Suprapubic skin (tissue), 4 donors: Measurements from ENCODE around the gene OTUD5. TPM values are rescaled to one million over a fixed set of nuclear protein-coding genes. Genes with fewer than 3 reads are reported as not detected.

Experiments
- DNase-seq, 2 donors: peaks; one replicate each; pipeline ENCODE4 v3.0.0-alpha.2; 2019; ENCODE audit warnings: low spot score in 2 of 2
- H3K27ac ChIP-seq: fragments of 200-600 bp; sonication (generic); one replicate; pipeline ENCODE4 v1.5.1; 2019
- H3K27me3 ChIP-seq: fragments of 200-600 bp; sonication (generic); one replicate; pipeline ENCODE4 v1.5.1; 2019
- H3K36me3 ChIP-seq: fragments of 200-600 bp; sonication (generic); one replicate; pipeline ENCODE4 v1.5.1; 2019
- H3K4me1 ChIP-seq: fragments of 200-600 bp; sonication (generic); one replicate; pipeline ENCODE4 v1.5.1; 2019
- H3K4me3 ChIP-seq: fragments of 200-600 bp; sonication (generic); one replicate; pipeline ENCODE4 v1.5.1; 2019; ENCODE audit warnings: mild to moderate bottlenecking
- H3K9me3 ChIP-seq: fragments of 200-600 bp; sonication (generic); one replicate; pipeline ENCODE4 v1.5.1; 2019
- EP300 ChIP-seq: sonication (generic); formaldehyde crosslinking; IDR thresholded peaks from one replicate; pipeline ENCODE4 v1.6.1; 2017; ENCODE audit warnings: antibody characterized with exemption
- POLR2A ChIP-seq, 2 donors: fragments of 450-650 bp; IDR thresholded peaks; one replicate each; pipeline ENCODE4 v1.6.1; 2017; ENCODE audit warnings: antibody characterized with exemption in 2 of 2, mild to moderate bottlenecking in 2 of 2, moderate library complexity in 2 of 2
- POLR2AphosphoS5 ChIP-seq, 3 donors: sonication (generic); formaldehyde crosslinking; IDR thresholded peaks; one replicate each; pipeline ENCODE4 v1.6.1; 2017; ENCODE audit warnings: antibody characterized with exemption in 3 of 3
- WGBS: methylation state at CpG from one replicate; pipeline ENCODE4 v1.1.5; 2018; 5-methylcytosine and 5-hydroxymethylcytosine counted together
- total RNA-seq, 4 donors: library from RNA; depleted of rRNA; stranded (reverse); fragments of >200 nt; gene quantifications; one replicate each; pipeline ENCODE4 v1.1.0, GENCODE V29; 2016
- TF ChIP-seq, protein P1 (sequence below), 2 donors: fragments of 200-600 bp in 1 of 2; fragments of 450-650 bp in 1 of 2; sonication (generic) in 1 of 2; IDR thresholded peaks; one replicate each; pipeline ENCODE4 v1.5.1; 2016 to 2019; ENCODE audit warnings: antibody characterized with exemption in 2 of 2, mild to moderate bottlenecking in 1 of 2, moderate library complexity in 1 of 2

OTUD5 gene
- total RNA-seq, 4 donors from 2014 or later: 32.3 to 50.1 (median 46.2) TPM

DNA sequence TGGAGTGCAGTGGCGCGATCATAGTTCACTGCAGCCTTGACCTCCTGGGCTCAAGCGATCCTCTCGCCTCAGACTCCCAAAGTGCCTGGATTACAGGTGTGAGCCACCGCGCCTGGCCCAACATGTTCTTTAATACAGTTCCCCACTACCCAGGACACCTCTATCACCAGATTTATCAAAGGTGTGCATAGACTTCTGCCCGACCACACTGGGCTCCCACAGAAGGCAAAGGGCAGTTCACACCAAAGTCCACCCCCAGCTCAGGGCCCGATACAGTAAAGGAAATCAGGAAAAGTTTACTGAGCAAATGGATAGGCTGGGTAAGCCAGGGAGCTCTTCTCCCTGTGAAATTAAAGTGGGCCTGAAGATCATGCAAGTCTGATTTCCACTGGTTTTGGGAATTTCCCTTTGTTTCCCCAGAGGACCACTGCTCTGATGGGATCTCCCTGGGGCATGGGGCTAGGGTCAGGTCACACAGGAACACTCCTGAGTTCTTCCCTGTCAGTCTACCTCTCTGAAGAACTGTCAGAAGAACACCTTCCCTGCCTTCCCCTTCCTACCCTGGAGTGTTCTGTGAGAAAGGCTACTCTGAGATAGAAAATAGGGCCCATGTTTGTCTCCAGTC lies 20.9 kb downstream of the OTUD5 start:
- H3K27ac ChIP-seq: peak overlapping the region; percentile 29
- peaks cover 16% of the 10 kb centered on the region for H3K36me3 ChIP-seq
- no peak for DNase-seq
- H3K4me1 ChIP-seq: no peaks in the 10 kb centered on the region
- no peaks in the 10 kb centered on the region for H3K27me3 ChIP-seq
- H3K4me3 ChIP-seq: no peak overlapping the region
- no peaks in the 10 kb centered on the region for H3K9me3 ChIP-seq
- TF ChIP-seq EP300: no peak
- TF ChIP-seq, protein P1, sequence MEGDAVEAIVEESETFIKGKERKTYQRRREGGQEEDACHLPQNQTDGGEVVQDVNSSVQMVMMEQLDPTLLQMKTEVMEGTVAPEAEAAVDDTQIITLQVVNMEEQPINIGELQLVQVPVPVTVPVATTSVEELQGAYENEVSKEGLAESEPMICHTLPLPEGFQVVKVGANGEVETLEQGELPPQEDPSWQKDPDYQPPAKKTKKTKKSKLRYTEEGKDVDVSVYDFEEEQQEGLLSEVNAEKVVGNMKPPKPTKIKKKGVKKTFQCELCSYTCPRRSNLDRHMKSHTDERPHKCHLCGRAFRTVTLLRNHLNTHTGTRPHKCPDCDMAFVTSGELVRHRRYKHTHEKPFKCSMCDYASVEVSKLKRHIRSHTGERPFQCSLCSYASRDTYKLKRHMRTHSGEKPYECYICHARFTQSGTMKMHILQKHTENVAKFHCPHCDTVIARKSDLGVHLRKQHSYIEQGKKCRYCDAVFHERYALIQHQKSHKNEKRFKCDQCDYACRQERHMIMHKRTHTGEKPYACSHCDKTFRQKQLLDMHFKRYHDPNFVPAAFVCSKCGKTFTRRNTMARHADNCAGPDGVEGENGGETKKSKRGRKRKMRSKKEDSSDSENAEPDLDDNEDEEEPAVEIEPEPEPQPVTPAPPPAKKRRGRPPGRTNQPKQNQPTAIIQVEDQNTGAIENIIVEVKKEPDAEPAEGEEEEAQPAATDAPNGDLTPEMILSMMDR (IDR thresholded peaks at IDR 0.05): no peak
- no peak for TF ChIP-seq POLR2A (IDR thresholded peaks at IDR 0.05)
- no peak for TF ChIP-seq POLR2AphosphoS5 (IDR thresholded peaks at IDR 0.05)
- 95% methylated on average over 8 of the region's 8 CpGs for WGBS

DNA sequence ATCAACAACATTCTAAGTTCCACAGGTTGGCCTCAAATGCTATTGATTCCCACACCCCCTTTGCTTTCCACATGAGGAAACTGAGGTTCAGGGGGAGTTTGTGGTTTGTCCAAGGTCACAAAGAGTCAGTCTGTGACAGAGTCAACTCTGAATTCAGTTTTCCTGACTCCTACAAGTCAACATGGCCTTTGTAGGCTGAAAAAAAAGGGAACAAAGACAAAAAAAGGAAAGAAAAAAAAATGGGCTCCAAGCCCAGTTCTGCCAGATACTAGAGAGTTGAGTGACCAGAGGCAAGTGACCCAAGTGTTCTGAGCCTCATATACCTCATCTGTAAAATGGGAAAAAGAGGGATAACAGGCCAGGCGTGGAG lies 22.1 kb downstream of the OTUD5 start:
- peaks cover 16% of the 10 kb centered on the region for H3K36me3 ChIP-seq
- no peaks in the 10 kb centered on the region for H3K27me3 ChIP-seq
- no peak overlapping the region for H3K4me3 ChIP-seq
- DNase-seq: no peak
- no peak overlapping the region for H3K27ac ChIP-seq
- no peaks in the 10 kb centered on the region for H3K4me1 ChIP-seq
- H3K9me3 ChIP-seq: no peaks in the 10 kb centered on the region
- 88% methylated on average over 1 of the region's 1 CpG for WGBS
- TF ChIP-seq POLR2A (IDR thresholded peaks at IDR 0.05) (no peak), EP300 (no peak), POLR2AphosphoS5 (IDR thresholded peaks at IDR 0.05) (no peak)

DNA sequence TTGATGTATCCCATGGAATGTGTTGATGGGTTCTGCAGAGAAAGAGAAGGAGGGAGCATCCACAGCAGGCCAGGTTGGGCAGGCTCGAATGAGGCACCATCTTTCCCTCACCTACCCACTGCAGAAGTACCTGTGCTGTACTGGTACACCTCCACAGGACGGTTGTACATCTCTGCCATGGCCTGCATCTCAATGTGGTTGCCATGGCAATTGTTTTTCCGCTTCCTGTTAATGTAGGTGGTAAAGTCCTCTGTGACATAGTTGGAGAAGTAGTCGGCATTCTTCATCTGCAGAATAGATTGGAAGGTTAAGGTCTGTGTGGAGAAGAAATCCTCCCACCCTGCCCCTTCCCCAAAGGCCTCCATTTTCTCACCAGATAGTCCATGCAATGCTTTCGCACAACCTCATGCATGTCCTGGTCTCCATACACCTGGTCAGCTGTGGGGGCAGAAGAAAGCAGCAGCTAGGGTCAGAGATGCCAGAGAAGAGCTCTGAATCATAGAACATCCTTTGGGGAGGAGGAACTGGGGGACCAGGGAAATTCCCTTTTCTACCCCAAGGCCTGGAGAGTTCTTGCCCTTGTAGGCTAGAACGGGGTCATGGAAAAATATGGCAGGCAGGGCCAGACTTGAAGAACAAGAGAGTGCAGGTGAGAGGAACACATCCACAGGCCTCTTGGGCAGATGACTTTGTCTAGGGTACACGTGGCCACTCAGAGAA lies 22.7 kb downstream of the OTUD5 start:
- H3K36me3 ChIP-seq: peaks cover 21% of the 10 kb centered on the region
- H3K27me3 ChIP-seq: no peaks in the 10 kb centered on the region
- no peak for DNase-seq
- WGBS: 68% methylated on average over 7 of the region's 7 CpGs
- TF ChIP-seq POLR2A (IDR thresholded peaks at IDR 0.05): no peak
- TF ChIP-seq EP300: no peak
- no peak for TF ChIP-seq POLR2AphosphoS5 (IDR thresholded peaks at IDR 0.05)
- TF ChIP-seq, protein P1 (IDR thresholded peaks at IDR 0.05): no peak
- H3K9me3 ChIP-seq: no peaks in the 10 kb centered on the region
- H3K4me3 ChIP-seq: no peak overlapping the region
- no peak overlapping the region for H3K27ac ChIP-seq
- no peaks in the 10 kb centered on the region for H3K4me1 ChIP-seq

DNA sequence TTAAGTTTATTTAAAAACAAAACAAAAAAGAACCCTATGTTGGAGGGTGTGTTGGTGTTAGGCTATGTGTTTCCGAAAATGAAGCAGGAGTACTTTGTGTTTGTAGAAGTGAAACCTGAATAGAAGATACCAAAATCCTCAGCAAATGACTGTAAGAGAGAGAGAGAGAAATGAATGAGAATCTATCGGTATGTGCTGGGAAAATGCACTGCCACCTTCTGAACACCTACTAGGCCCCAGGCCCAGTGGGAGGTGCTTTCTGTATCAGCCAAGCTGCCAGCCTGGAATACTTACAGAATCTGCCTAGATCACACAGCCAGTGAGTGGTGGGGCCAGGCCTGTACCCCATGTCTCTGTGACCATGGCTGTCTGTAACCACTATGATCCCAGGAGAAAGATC lies 23.6 kb downstream of the OTUD5 start:
- Histone ChIP-seq H3K27me3 (no peaks in the 10 kb centered on the region), H3K27ac (no peak overlapping the region), H3K9me3 (no peaks in the 10 kb centered on the region), H3K4me3 (no peak overlapping the region), H3K36me3 (peaks cover 27% of the 10 kb centered on the region), H3K4me1 (no peaks in the 10 kb centered on the region)
- DNase-seq: no peak
- TF ChIP-seq, protein P1 (IDR thresholded peaks at IDR 0.05): no peak
- no peak for TF ChIP-seq EP300
- TF ChIP-seq POLR2A (IDR thresholded peaks at IDR 0.05): no peak
- TF ChIP-seq POLR2AphosphoS5 (IDR thresholded peaks at IDR 0.05): no peak
- WGBS: 97% methylated on average over 2 of the region's 2 CpGs

DNA sequence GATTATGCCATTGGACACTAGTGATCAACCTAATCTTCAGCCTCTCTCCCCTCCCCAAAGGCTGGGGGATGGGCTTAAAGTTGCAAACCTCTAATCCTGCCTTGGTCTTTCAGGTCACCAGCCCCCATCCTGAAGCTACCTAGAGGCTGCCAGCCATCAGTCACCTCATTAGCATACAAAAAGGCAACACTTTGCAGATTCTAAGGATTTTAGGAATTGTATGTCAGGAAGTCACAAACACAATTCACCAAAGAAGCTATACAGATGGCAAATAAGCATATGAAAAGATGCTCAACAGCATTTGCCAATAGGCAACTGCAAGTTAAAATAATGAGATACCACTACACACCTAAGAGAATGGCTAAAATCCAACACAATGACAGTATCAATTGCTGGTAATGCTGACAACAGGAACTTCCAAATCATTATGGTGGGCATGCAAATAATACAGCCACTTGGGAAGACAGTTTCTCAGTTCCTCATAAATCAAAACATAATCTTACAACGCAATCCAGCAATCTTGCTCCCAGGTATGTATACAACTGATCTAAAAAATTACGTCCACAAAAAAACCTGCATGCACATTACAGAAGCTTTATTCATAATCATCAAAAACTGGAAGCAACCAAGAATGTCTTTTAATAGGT lies 29.5 kb downstream of the OTUD5 start:
- no peak overlapping the region for H3K4me3 ChIP-seq
- WGBS: 67% methylated on average over 2 of the region's 2 CpGs
- H3K27ac ChIP-seq: no peak overlapping the region
- no peak for DNase-seq
- H3K36me3 ChIP-seq: peaks cover 31% of the 10 kb centered on the region
- H3K4me1 ChIP-seq: no peaks in the 10 kb centered on the region
- H3K9me3 ChIP-seq: no peaks in the 10 kb centered on the region
- no peaks in the 10 kb centered on the region for H3K27me3 ChIP-seq
- TF ChIP-seq EP300 (no peak), POLR2A (IDR thresholded peaks at IDR 0.05) (no peak), POLR2AphosphoS5 (IDR thresholded peaks at IDR 0.05) (no peak)
- TF ChIP-seq, protein P1 (IDR thresholded peaks at IDR 0.05): no peak
